GM12872 (cell line): Measurements from ENCODE around the gene TOGARAM2.

ENCODE experiments used
- CTCF ChIP-seq: IDR thresholded peaks from 3 replicates; pipeline ENCODE4 v1.5.1; 2011; ENCODE audit warnings: low read depth, mild to moderate bottlenecking, low read length, moderate library complexity; ENCODE audit not compliant: insufficient read depth

TOGARAM2 gene

GRCh38 chr2:29010946-29011345, 29.8 kb downstream of the TOGARAM2 start:
- TF ChIP-seq CTCF: no peak

DNA sequence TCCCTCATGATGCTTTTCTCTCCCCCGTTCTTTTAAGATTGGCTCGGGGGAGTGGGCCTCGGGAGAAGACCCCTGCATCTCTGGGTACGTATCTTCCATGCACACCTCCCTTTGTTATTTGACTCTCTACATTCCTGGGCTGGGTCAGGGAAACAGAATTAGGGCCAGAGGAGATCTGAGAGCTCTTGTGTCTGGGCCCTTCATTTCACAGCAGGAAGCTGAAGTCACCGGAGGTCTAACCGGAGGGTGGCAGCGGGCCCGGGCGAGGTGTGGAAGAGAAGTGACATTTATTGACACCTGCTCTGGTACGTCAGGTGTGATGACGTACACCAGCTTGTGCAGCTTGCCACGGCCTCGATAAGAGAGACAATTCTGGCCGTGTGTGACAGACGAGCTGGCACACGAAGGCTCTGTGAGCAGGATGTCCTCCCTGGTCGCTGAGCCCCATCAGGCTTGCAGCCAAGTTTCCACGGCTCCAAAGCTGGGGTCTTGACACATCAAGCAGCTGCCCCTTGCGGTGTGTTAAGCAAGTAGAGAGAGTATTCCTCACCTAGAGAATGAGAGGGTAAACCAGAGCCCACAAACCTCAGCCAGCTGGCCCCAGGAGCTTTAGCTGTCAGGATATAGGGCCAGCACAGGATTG, 30.4 kb downstream of the TOGARAM2 start:
- TF ChIP-seq CTCF: no peak

- no peak for TF ChIP-seq CTCF
These were observed 31.1 kb downstream of the TOGARAM2 start for GRCh38 chr2:29012211-29012681.

GRCh38 chr2:29013057-29013780, 32.1 kb downstream of the TOGARAM2 start:
- TF ChIP-seq CTCF: no peak

DNA sequence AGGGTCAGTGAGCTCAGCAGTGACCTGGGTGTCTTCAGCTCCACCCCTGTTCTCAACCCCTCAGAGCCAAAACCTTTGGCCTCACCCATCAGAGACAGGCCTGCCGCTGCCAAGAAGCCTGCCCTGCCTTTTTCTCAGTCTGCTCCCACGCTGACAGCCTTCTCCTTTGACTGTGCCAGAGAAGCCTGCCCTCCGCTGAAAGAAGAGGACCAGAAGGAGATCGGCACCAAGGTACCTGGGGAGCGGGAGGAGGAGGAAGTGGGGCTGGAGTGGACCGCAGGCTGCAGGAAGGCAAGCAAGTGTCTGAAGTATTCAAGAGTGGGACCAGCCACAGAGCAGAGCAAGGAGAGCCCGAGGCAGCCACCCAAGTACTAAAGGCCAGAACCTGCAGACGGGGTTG, 33.2 kb downstream of the TOGARAM2 start:
- TF ChIP-seq CTCF: no peak

GRCh38 chr2:29014811-29015421, 33.8 kb downstream of the TOGARAM2 start:
- peak; percentile 32; the same call in 2 of the 3 replicates for TF ChIP-seq CTCF

GRCh38 chr2:29015701-29016470, 34.8 kb downstream of the TOGARAM2 start:
- no peak for TF ChIP-seq CTCF
